Measurements from ENCODE around the gene HAS3. TPM values are rescaled to one million over a fixed set of nuclear protein-coding genes. Genes with fewer than 3 reads are reported as not detected.

Gene HAS3
- total RNA-seq, 1 experiment from 2014 or later: 2.5 TPM

DNA sequence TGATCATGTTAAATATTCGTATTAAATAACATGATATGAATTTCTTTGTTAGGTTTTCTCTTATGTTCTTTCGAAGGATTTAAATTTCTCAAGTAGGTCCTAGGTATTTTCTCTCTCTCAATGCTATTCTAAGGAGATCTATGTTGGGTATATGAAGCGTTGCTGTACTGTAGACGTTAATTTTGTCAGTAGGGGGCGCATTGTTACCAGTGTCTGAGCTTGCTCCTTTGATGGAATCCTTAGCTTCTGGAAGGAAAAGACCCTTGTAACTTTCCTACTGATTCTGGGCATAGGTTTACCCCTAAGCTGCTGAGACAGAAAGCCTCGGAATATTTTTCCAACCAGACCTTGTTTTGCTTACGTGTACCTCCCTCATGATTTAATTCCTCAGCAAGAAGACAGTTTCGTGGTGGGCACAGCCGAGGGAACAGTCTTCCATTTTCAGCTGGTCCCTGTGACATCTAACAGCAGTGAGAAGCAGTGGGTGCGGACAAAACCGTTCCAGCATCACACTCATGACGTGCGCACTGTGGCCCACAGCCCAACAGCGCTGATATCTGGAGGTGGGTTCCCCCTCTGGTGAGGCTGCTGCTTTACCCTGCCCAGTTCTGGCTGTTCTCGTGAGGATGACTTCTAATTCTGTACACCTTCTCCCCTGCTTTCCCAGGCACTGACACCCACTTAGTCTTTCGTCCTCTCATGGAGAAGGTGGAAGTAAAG, 44.9 kb downstream of the HAS3 start:
- intact Hi-C loops (cut with micrococcal nuclease; ENCODE audit: unreplicated experiment): loop anchor here (1.0 kb wide), 1 partner anchor 137 kb away; no protein-coding TSS in a partner anchor
- peak; percentile 34 to 53 for DNase-seq
- H3K27ac ChIP-seq: no peak overlapping the region
- H3K4me1 ChIP-seq (replicated peaks; ENCODE audit: insufficient read depth): no peaks in the 10 kb centered on the region
- H3F3A ChIP-seq (ENCODE audit: insufficient read depth, low read depth): peaks cover 32% of the 10 kb centered on the region; the same call in 1 of the 2 replicates
- 0 out of 2 replicates have a peak, but pooled peaks cover 4% of the 10 kb centered on the region for H4K20me1 ChIP-seq (ENCODE audit: insufficient read depth)
- no peak overlapping the region for H2AFZ ChIP-seq
- H3K9me2 ChIP-seq (ENCODE audit: insufficient read depth): no peaks in the 10 kb centered on the region
- H3K4me3 ChIP-seq: no peak overlapping the region
- no peaks in the 10 kb centered on the region for H3K79me2 ChIP-seq (ENCODE audit: low read depth)
- H3K4me2 ChIP-seq: no peak overlapping the region
- POLR2A ChIA-PET (ENCODE audit: unreplicated experiment): interaction anchor here (0.6 to 0.7 kb wide), 4 partner anchors 41 to 844 kb away, joined by 3 read pairs; no protein-coding TSS in a partner anchor
- H3K9me3 ChIP-seq (ENCODE audit: insufficient read depth, low read depth): no peaks in the 10 kb centered on the region
- CTCF ChIA-PET: interaction anchor here (0.5 to 1.3 kb wide), 7 partner anchors 18 to 548 kb away, joined by 3 read pairs; no protein-coding TSS in a partner anchor
- H3K27me3 ChIP-seq (ENCODE audit: insufficient read depth, low read depth): no peaks in the 10 kb centered on the region
- TF ChIP-seq EZH2 (IDR thresholded peaks at IDR 0.05; ENCODE audit: low read depth) (no peak), CTCF (conservative IDR thresholded peaks at IDR 0.05) (peak; percentile 87)
- peaks cover 35% of the 10 kb centered on the region for H3K36me3 ChIP-seq (ENCODE audit: low read depth)
- no TSS peak for BruUV-seq (replicated peaks)

- H3K4me1 ChIP-seq (replicated peaks; ENCODE audit: insufficient read depth): no peaks in the 10 kb centered on the region
- ChIA-PET CTCF (no interaction called here), POLR2A (ENCODE audit: unreplicated experiment) (no interaction called here)
- TF ChIP-seq EZH2 (IDR thresholded peaks at IDR 0.05; ENCODE audit: low read depth): no peak
- no peak for TF ChIP-seq CTCF (conservative IDR thresholded peaks at IDR 0.05)
- no peak overlapping the region for H2AFZ ChIP-seq
- H3K79me2 ChIP-seq (ENCODE audit: low read depth): no peaks in the 10 kb centered on the region
- DNase-seq: no peak
- no peak overlapping the region for H3K4me3 ChIP-seq
- H3K27ac ChIP-seq: no peak overlapping the region
- no peak overlapping the region for H3K4me2 ChIP-seq
- intact Hi-C loops (cut with micrococcal nuclease; ENCODE audit: unreplicated experiment): no loop called here
- peaks cover 33% of the 10 kb centered on the region for H3K36me3 ChIP-seq (ENCODE audit: low read depth)
- H3F3A ChIP-seq (ENCODE audit: insufficient read depth, low read depth): peaks cover 5% of the 10 kb centered on the region; the same call in 1 of the 2 replicates
- H3K27me3 ChIP-seq (ENCODE audit: insufficient read depth, low read depth): no peaks in the 10 kb centered on the region
- no peaks in the 10 kb centered on the region for H3K9me3 ChIP-seq (ENCODE audit: insufficient read depth, low read depth)
- no peaks in the 10 kb centered on the region for H3K9me2 ChIP-seq (ENCODE audit: insufficient read depth)
- H4K20me1 ChIP-seq (ENCODE audit: insufficient read depth): no peaks in the 10 kb centered on the region
- no TSS peak for BruUV-seq (replicated peaks)
Measured at GRCh38 chr16:69157196-69157595, 51.7 kb downstream of the HAS3 start.

GRCh38 chr16:69160192-69160591, 54.7 kb downstream of the HAS3 start:
- Histone ChIP-seq H2AFZ (no peak overlapping the region), H3K4me2 (no peak overlapping the region), H3K9me3 (ENCODE audit: insufficient read depth, low read depth) (no peaks in the 10 kb centered on the region), H3K27me3 (ENCODE audit: insufficient read depth, low read depth) (no peaks in the 10 kb centered on the region), H3K36me3 (ENCODE audit: low read depth) (peaks cover 21% of the 10 kb centered on the region), H3K4me1 (replicated peaks; ENCODE audit: insufficient read depth) (no peaks in the 10 kb centered on the region), H3K79me2 (ENCODE audit: low read depth) (no peaks in the 10 kb centered on the region), H3K27ac (no peak overlapping the region), H3F3A (ENCODE audit: insufficient read depth, low read depth) (peaks cover 5% of the 10 kb centered on the region; the same call in 1 of the 2 replicates), H4K20me1 (ENCODE audit: insufficient read depth) (no peaks in the 10 kb centered on the region), H3K9me2 (ENCODE audit: insufficient read depth) (no peaks in the 10 kb centered on the region), H3K4me3 (no peak overlapping the region)
- intact Hi-C loops (cut with micrococcal nuclease; ENCODE audit: unreplicated experiment): no loop called here
- CTCF ChIA-PET: no interaction called here
- TF ChIP-seq CTCF (conservative IDR thresholded peaks at IDR 0.05): no peak
- no peak for TF ChIP-seq EZH2 (IDR thresholded peaks at IDR 0.05; ENCODE audit: low read depth)
- no peak for DNase-seq
- BruUV-seq (replicated peaks): no TSS peak
- POLR2A ChIA-PET (ENCODE audit: unreplicated experiment): no interaction called here
